Neutrophil (primary cell): ENCODE results near the gene ZNF747.

Experiments used
- H3K27ac ChIP-seq: fragments of 200-600 bp; sonication (generic); 2 replicates; pipeline ENCODE4 v1.5.1; 2016; ENCODE audit warnings: mild to moderate bottlenecking, moderate library complexity
- H3K27me3 ChIP-seq: fragments of 200-600 bp; sonication (generic); 2 replicates; pipeline ENCODE4 v1.6.0; 2016; ENCODE audit warnings: mild to moderate bottlenecking
- H3K36me3 ChIP-seq: fragments of 200-600 bp; sonication (generic); 2 replicates; pipeline ENCODE4 v1.5.1; 2017
- H3K4me1 ChIP-seq, 2 experiments: fragments of 200-600 bp in 1 of 2; sonication (generic) in 1 of 2; 1 replicate in 1 of 2; 2 replicates in 1 of 2; pipeline versions ENCODE4 v1.5.1 to v1.6.1; 2013 to 2016; ENCODE audit warnings: low read depth in 1 of 2, low read length in 1 of 2, mild to moderate bottlenecking in 1 of 2, moderate library complexity in 1 of 2; ENCODE audit not compliant: control insufficient read depth in 1 of 2, insufficient read depth in 1 of 2
- H3K4me3 ChIP-seq, 2 experiments: fragments of 200-600 bp in 1 of 2; sonication (generic) in 1 of 2; 1 replicate in 1 of 2; 2 replicates in 1 of 2; pipeline ENCODE4 v1.5.1; 2013 to 2016; ENCODE audit warnings: low read depth in 1 of 2, low read length in 1 of 2, mild to moderate bottlenecking in 1 of 2, moderate library complexity in 1 of 2
- H3K9me3 ChIP-seq: fragments of 200-600 bp; sonication (generic); 2 replicates; pipeline ENCODE4 v1.5.1; 2016
- TF ChIP-seq, protein P1 (sequence below): fragments of 200-600 bp; sonication (generic); IDR thresholded peaks from 2 replicates; pipeline ENCODE4 v1.5.1; 2016; ENCODE audit warnings: antibody characterized with exemption

The ZNF747 gene

DNA sequence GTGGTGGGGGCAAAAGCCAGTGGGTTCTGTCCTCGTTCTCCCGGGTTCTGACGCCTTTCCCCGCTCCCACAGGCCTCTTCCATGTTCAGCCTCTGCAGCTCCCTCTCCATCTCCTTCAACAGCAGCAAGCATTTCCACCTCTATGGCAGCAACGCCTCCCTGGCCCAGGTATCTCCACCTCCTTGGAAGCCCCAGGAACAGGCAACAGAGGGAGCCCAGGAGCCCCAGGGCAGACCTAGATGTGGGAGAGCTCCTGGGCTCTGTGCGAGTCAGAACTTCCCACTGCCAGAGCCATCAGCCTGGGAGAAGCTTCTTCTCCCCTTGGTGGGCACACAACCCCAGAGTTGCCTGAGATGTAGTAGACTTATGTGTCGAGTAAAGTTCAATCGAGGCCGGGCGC, 16.1 kb downstream of the ZNF747 start:
- H3K4me1 ChIP-seq, result no peaks in the 10 kb centered on the region
- no peak overlapping the region for H3K4me3 ChIP-seq
- H3K27ac ChIP-seq, result no peak overlapping the region
- TF ChIP-seq, protein P1, sequence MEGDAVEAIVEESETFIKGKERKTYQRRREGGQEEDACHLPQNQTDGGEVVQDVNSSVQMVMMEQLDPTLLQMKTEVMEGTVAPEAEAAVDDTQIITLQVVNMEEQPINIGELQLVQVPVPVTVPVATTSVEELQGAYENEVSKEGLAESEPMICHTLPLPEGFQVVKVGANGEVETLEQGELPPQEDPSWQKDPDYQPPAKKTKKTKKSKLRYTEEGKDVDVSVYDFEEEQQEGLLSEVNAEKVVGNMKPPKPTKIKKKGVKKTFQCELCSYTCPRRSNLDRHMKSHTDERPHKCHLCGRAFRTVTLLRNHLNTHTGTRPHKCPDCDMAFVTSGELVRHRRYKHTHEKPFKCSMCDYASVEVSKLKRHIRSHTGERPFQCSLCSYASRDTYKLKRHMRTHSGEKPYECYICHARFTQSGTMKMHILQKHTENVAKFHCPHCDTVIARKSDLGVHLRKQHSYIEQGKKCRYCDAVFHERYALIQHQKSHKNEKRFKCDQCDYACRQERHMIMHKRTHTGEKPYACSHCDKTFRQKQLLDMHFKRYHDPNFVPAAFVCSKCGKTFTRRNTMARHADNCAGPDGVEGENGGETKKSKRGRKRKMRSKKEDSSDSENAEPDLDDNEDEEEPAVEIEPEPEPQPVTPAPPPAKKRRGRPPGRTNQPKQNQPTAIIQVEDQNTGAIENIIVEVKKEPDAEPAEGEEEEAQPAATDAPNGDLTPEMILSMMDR, result no peak
- peaks cover 96% of the 10 kb centered on the region for H3K36me3 ChIP-seq
- no peaks in the 10 kb centered on the region for H3K9me3 ChIP-seq
- H3K27me3 ChIP-seq, result no peaks in the 10 kb centered on the region

DNA sequence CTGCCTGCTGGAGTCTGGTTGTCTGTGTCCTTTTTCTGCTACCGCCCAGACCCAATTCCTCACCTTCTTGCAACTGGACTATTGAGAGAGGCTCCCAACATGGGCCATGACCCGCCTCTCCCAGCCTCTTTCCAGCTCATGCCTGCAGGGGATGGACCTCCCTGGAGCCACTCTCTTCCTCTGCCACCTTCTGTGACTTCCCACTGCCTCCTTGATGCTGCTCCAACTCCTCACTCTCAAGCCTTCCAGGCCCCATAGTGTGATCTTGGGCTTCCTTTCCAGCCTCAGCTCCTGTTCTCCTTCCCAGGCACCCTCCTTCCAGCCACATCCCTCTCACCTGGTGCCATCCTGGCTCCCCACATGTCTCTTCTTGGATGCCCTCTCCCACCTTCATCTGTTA, 19.4 kb downstream of the ZNF747 start:
- no peaks in the 10 kb centered on the region for H3K9me3 ChIP-seq
- no peak overlapping the region for H3K27ac ChIP-seq
- no peaks in the 10 kb centered on the region for H3K4me1 ChIP-seq
- H3K27me3 ChIP-seq, result no peaks in the 10 kb centered on the region
- H3K4me3 ChIP-seq, result no peak overlapping the region
- peaks cover 100% of the 10 kb centered on the region for H3K36me3 ChIP-seq
- TF ChIP-seq, protein P1, result no peak

DNA sequence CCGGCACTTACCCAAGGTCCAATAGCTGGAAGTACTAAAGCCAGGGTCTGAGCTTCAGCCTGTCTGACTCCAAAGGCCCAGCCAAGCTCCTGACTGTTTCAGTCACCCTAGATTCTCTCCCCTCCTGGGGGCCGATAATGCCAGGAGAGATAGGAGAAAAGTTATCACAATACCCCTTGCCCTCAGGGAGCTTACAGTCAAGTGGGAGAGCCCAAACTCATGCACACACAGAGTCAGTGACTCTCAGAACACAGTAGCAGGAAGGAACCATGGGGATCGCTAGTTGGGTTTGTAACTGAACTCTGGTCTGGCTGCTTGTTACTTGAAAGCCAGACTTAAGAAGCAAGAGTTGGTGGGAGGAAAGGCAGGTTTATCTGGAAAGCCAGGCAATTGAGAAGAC, 23.1 kb downstream of the ZNF747 start:
- Histone ChIP-seq H3K4me3 (no peak overlapping the region), H3K36me3 (peaks cover 100% of the 10 kb centered on the region), H3K9me3 (no peaks in the 10 kb centered on the region), H3K27ac (no peak overlapping the region), H3K27me3 (no peaks in the 10 kb centered on the region), H3K4me1 (no peaks in the 10 kb centered on the region)
- TF ChIP-seq, protein P1, result no peak

DNA sequence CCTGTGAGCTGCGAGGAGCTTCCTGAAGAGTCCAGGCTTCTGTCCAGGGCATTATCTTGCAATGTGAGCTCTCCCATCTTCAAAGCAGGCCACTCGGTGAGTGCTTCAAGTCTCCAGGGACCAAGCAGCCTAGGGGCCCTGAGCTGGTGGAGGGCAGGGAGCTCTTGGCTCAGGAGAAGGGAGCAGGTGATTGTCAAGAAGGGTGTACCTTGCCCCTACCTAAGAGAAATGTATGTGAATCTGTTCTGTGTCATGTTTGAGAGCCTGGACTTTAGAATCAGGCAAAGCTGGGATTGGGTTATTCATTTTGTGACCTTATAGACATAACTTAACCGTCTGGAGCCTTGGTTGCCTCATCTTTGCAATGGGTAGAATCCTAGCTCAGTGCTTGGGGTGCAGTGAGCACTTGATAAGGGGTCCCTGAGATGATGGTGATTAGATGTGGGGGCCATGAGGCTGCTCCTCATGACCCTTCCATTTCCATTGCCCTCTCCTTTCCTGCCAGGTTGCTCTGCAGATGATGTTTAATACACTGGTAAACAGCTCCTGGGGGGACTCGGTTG, 24.2 kb downstream of the ZNF747 start:
- Histone ChIP-seq H3K9me3 (no peaks in the 10 kb centered on the region), H3K27ac (no peak overlapping the region), H3K4me3 (no peak overlapping the region), H3K27me3 (no peaks in the 10 kb centered on the region), H3K36me3 (peaks cover 99% of the 10 kb centered on the region), H3K4me1 (no peaks in the 10 kb centered on the region)
- TF ChIP-seq, protein P1, result no peak

DNA sequence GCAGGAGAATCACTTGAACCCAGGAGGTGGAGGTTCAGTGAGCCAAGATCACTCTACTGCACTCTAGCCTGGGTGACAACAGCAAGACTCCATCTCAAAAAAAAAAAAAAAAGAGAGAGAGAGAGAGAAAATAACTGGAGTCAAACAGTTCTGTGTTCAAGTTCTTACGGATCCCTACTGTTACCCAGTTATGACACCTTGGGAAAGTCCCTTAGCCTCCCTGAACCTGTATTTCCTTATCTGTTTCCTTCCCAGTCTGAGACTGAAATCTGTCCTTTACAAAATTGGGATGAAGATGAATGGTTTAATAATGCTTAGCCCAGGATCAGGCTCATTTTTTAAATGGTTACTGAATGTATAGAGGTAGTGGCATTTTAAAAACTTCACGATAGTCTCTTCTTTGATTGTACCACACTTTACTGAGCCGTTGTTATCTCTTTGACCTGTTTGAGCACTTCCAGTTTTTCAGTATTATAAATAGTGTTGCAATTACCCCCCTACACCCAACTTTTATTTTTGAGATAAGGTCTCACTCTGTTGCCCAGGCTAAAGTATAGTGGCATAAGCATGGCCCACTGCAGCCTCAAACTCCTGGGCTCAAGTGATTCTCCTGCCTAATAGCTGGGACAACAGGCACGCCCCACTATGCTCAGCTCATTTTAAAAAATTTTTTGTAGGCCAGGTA, 25.4 kb downstream of the ZNF747 start:
- H3K27me3 ChIP-seq, result no peaks in the 10 kb centered on the region
- TF ChIP-seq, protein P1, result no peak
- H3K36me3 ChIP-seq, result peaks cover 99% of the 10 kb centered on the region
- H3K4me1 ChIP-seq, result no peaks in the 10 kb centered on the region
- no peak overlapping the region for H3K4me3 ChIP-seq
- H3K9me3 ChIP-seq, result no peaks in the 10 kb centered on the region
- no peak overlapping the region for H3K27ac ChIP-seq
